Neural cell (in vitro differentiated cells): ENCODE results near the gene PCDHGA8. TPM values are rescaled to one million over a fixed set of nuclear protein-coding genes. Genes with fewer than 3 reads are reported as not detected.

Experiments used
- H2AFZ ChIP-seq: fragments of 200-600, 300-800 bp; sonication (generic), shearing (Covaris generic); 2 replicates; pipeline ENCODE4 v1.6.0; 2014; ENCODE audit warnings: low read depth, mild to moderate bottlenecking, antibody characterized with exemption, low read length, moderate library complexity
- H3F3A ChIP-seq: fragments of 200-600 bp; shearing (Covaris generic); 2 replicates; pipeline ENCODE4 v1.6.1; 2016; ENCODE audit warnings: mild to moderate bottlenecking, moderate library complexity, mixed read lengths, antibody characterized with exemption, low read length; ENCODE audit not compliant: insufficient read depth, poor library complexity, severe bottlenecking
- H3K27ac ChIP-seq: fragments of 200-600, 300-800 bp; sonication (generic), shearing (Covaris generic); 2 replicates; pipeline ENCODE4 v1.5.1; 2014; ENCODE audit warnings: mild to moderate bottlenecking, low read length, moderate library complexity
- H3K27me3 ChIP-seq: fragments of 300-800, 200-600 bp; sonication (generic), shearing (Covaris generic); 2 replicates; pipeline ENCODE4 v1.6.0; 2014; ENCODE audit warnings: mild to moderate bottlenecking, low read depth, low read length, moderate library complexity; ENCODE audit not compliant: insufficient read depth
- H3K36me3 ChIP-seq: fragments of 300-800, 200-600 bp; sonication (generic), shearing (Covaris generic); 2 replicates; pipeline ENCODE4 v1.5.1; 2014; ENCODE audit warnings: mild to moderate bottlenecking, antibody characterized with exemption, low read length, moderate library complexity; ENCODE audit not compliant: insufficient read depth
- H3K4me2 ChIP-seq: fragments of 300-800, 200-600 bp; sonication (generic), shearing (Covaris generic); 2 replicates; pipeline ENCODE4 v1.6.0; 2014; ENCODE audit warnings: mild to moderate bottlenecking, low read length
- H3K4me3 ChIP-seq: fragments of 300-800, 200-600 bp; sonication (generic), shearing (Covaris generic); 2 replicates; pipeline ENCODE4 v1.5.1; 2014; ENCODE audit warnings: mild to moderate bottlenecking, low read length, moderate library complexity
- H3K79me2 ChIP-seq: fragments of 200-600 bp; shearing (Covaris generic); replicated peaks from 2 replicates; pipeline ENCODE4 v1.6.0; 2014; ENCODE audit warnings: mild to moderate bottlenecking, low read length, moderate library complexity; ENCODE audit not compliant: insufficient read depth
- H3K9ac ChIP-seq: fragments of 300-800, 200-600 bp; sonication (generic), shearing (Covaris generic); 2 replicates; pipeline ENCODE4 v1.6.1; 2016; ENCODE audit warnings: mild to moderate bottlenecking, low read length, mixed read lengths
- H3K9me2 ChIP-seq: fragments of 200-600 bp; shearing (Covaris generic); 2 replicates; pipeline ENCODE4 v1.6.1; 2016; ENCODE audit warnings: mild to moderate bottlenecking, low read length, mixed read lengths; ENCODE audit not compliant: insufficient read depth
- H3K9me3 ChIP-seq: fragments of 200-600, 300-800 bp; sonication (generic), shearing (Covaris generic); 2 replicates; pipeline ENCODE4 v1.6.1; 2016; ENCODE audit warnings: mild to moderate bottlenecking, mixed run types, low read length, moderate library complexity, mixed read lengths
- H4K20me1 ChIP-seq: fragments of 200-600 bp; shearing (Covaris generic); 2 replicates; pipeline ENCODE4 v1.6.1; 2016; ENCODE audit warnings: mild to moderate bottlenecking, mixed run types; ENCODE audit not compliant: insufficient read depth
- CTCF ChIP-seq: fragments of 450-650 bp; IDR thresholded peaks from 2 replicates; pipeline ENCODE4 v1.5.1; 2014; ENCODE audit warnings: antibody characterized with exemption, mild to moderate bottlenecking, moderate library complexity; ENCODE audit not compliant: poor library complexity, severe bottlenecking
- POLR2AphosphoS5 ChIP-seq: IDR thresholded peaks from 2 replicates; pipeline ENCODE4 v1.6.1; 2012
- RAD21 ChIP-seq: fragments of 450-650 bp; conservative IDR thresholded peaks from 2 replicates; pipeline ENCODE4 v1.6.1; 2014; ENCODE audit warnings: antibody characterized with exemption, mild to moderate bottlenecking, moderate library complexity
- REST ChIP-seq: IDR thresholded peaks from 2 replicates; pipeline ENCODE4 v1.6.1; 2012; ENCODE audit warnings: borderline replicate concordance
- SMC3 ChIP-seq: fragments of 450-650 bp; conservative IDR thresholded peaks from 2 replicates; pipeline ENCODE4 v1.6.1; 2014; ENCODE audit warnings: antibody characterized with exemption, mild to moderate bottlenecking, moderate library complexity; ENCODE audit not compliant: poor library complexity
- TAF1 ChIP-seq: IDR thresholded peaks from 2 replicates; pipeline ENCODE4 v1.6.1; 2012; ENCODE audit warnings: low read depth
- polyA plus RNA-seq: library from polyadenylated mRNA; depleted of rRNA; stranded (reverse); fragments of >200 nt; gene quantifications from 2 replicates; pipeline ENCODE4 v1.2.3, GENCODE V29; 2014

PCDHGA8 gene
- polyA plus RNA-seq, 1 donor from 2014 or later, result 0.19 TPM

DNA sequence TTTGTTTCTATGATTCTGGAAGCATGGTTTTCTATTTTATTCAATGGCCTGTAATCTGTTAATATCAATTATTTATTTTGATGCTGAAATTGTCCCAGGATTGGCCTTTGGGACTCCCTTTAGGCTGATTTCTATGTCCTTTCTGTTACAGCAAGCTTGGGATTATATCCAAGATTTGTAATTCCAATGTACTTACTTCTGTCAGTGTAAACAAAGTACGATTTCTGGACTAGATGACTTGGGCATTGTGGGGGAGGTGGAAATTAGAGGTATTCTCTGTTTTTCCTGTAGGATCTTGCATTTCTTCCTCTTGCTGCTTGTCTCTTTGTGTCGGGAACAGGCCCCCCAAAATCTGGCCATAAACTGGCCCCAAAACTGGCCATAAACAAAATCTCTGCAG lies 41.6 kb downstream of the PCDHGA8 start:
- Histone ChIP-seq H3K36me3 (peaks cover 20% of the 10 kb centered on the region), H3K79me2 (peaks cover 21% of the 10 kb centered on the region), H3F3A (no peaks in the 10 kb centered on the region), H4K20me1 (no peaks in the 10 kb centered on the region), H3K27ac (no peak overlapping the region), H3K9me2 (no peaks in the 10 kb centered on the region), H3K9ac (no peak overlapping the region), H3K4me3 (no peak overlapping the region), H3K4me2 (no peak overlapping the region), H3K27me3 (no peaks in the 10 kb centered on the region), H2AFZ (no peak overlapping the region), H3K9me3 (peaks cover 46% of the 10 kb centered on the region)
- no peak for TF ChIP-seq REST
- TF ChIP-seq CTCF, result no peak
- TF ChIP-seq POLR2AphosphoS5, result no peak
- no peak for TF ChIP-seq TAF1
- TF ChIP-seq RAD21, result no peak

- no peaks in the 10 kb centered on the region for H4K20me1 ChIP-seq
- no peaks in the 10 kb centered on the region for H3K9me2 ChIP-seq
- H2AFZ ChIP-seq, result no peak overlapping the region
- no peaks in the 10 kb centered on the region for H3F3A ChIP-seq
- TF ChIP-seq TAF1 (no peak), REST (no peak), RAD21 (no peak), SMC3 (no peak)
- H3K27ac ChIP-seq, result no peak overlapping the region
- no peaks in the 10 kb centered on the region for H3K27me3 ChIP-seq
- no peak overlapping the region for H3K9ac ChIP-seq
- no peak overlapping the region for H3K4me2 ChIP-seq
- H3K4me3 ChIP-seq, result no peak overlapping the region
- H3K9me3 ChIP-seq, result peaks cover 53% of the 10 kb centered on the region
- peaks cover 23% of the 10 kb centered on the region for H3K79me2 ChIP-seq
- H3K36me3 ChIP-seq, result peaks cover 17% of the 10 kb centered on the region
Measured at GRCh38 chr5:141437221-141437620, 44.8 kb downstream of the PCDHGA8 start.
